NCI-H2029 (cell line): ENCODE measurements around the gene TMEM109.

Source experiments
- DNase-seq: peaks from one replicate; lab custom pipeline; 2025; lab: John Stamatoyannopoulos, UW

The TMEM109 gene

GRCh38 chr11:60971520-60971919 is 57.6 kb downstream of the TMEM109 start, which contains the start of gene CD6:
Gene CD6, plus strand, starts transcription at chr11:60971680. Its CDS starts 186 bp downstream, at chr11:60971866.
- no peak for DNase-seq

GRCh38 chr11:60972182-60973030 is 58.4 kb downstream of the TMEM109 start:
- no peak for DNase-seq
